ENCODE results near the gene PABPC1L. TPM values are rescaled to one million over a fixed set of nuclear protein-coding genes. Genes with fewer than 3 reads are reported as not detected.

Gene PABPC1L
- total RNA-seq, 1 experiment from 2014 or later, result 90.7 TPM

DNA sequence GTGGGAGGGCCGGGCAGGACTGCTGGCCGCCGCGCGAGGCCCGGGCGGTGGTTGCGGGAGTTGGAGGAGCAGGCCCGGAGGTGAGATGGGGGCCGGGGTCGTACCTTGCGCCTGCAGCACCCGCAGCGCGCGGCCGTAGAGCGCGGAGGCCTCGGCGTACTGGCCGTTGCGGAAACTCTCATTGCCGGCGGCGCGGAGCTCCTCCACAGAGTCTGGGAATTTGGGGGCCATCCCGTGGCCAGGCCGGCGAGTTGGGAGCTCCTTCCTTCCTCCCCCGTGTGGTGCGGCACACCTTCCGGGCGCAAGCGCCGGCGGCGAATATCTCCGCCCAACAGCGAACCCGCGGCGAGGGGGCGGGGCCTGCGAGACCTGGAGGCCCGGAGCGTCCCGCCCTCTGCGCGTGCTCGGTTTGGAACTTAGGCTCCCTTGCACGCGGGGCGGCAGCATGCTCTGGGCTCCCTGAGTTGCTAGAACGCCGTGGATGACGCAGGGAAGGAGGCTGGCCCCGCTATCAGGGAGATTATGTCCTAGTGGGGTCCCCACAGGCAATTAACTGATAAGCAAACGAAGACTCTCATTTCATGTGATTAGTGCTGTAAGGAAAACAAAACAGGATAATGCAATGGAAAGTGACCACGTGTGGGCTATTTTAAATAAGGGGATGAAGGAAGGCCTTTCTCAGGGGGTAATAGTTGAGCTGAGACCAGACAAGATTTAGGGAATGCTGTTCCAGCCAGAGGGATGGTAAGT is 50.4 kb downstream of the PABPC1L start, which contains the start of gene TOMM34 (continued):
- TF ChIP-seq TCF7 (CRISPR knock-in tag; IDR thresholded peaks at IDR 0.05; ENCODE audit: low read depth) (0 out of 2 replicates have a peak, but pooled peaks have one; percentile 57), CREM (CRISPR knock-in tag; IDR thresholded peaks at IDR 0.05) (peak; percentile 66; the same call in 1 of the 2 replicates), NFATC4 (CRISPR knock-in tag; IDR thresholded peaks at IDR 0.05) (no peak), ZNF416 (CRISPR knock-in tag; IDR thresholded peaks at IDR 0.05) (no peak), ETV6 (CRISPR knock-in tag; IDR thresholded peaks at IDR 0.05) (peak; percentile 63; the same call in 1 of the 2 replicates), ZNF219 (CRISPR knock-in tag; IDR thresholded peaks at IDR 0.05; ENCODE audit: borderline replicate concordance) (no peak), SOX15 (CRISPR knock-in tag; IDR thresholded peaks at IDR 0.05) (no peak), ZNF232 (CRISPR knock-in tag; IDR thresholded peaks at IDR 0.05) (peak; percentile 90), ZNF263 (CRISPR knock-in tag; IDR thresholded peaks at IDR 0.05; ENCODE audit: low read depth) (no peak), FOXK1 (CRISPR knock-in tag; IDR thresholded peaks at IDR 0.05) (peak; percentile 79), GABPB1 (CRISPR knock-in tag; IDR thresholded peaks at IDR 0.05) (peak; percentile 87), JUN (CRISPR knock-in tag; IDR thresholded peaks at IDR 0.05) (no peak; the same call in 1 of the 2 replicates), SMAD3 (CRISPR knock-in tag; IDR thresholded peaks at IDR 0.05; ENCODE audit: borderline replicate concordance) (peak; percentile 86), SP1 (CRISPR knock-in tag; conservative IDR thresholded peaks at IDR 0.05) (peak; percentile 89), TP53 (CRISPR knock-in tag; IDR thresholded peaks at IDR 0.05) (no peak), GTF2I (CRISPR knock-in tag; conservative IDR thresholded peaks at IDR 0.05) (no peak)
- TF ChIP-seq, protein P1, sequence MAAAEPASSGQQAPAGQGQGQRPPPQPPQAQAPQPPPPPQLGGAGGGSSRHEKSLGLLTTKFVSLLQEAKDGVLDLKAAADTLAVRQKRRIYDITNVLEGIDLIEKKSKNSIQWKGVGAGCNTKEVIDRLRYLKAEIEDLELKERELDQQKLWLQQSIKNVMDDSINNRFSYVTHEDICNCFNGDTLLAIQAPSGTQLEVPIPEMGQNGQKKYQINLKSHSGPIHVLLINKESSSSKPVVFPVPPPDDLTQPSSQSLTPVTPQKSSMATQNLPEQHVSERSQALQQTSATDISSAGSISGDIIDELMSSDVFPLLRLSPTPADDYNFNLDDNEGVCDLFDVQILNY (CRISPR knock-in tag; IDR thresholded peaks at IDR 0.05), result 0 out of 2 replicates have a peak, but pooled peaks have one; percentile 63
- TF ChIP-seq, protein P2, sequence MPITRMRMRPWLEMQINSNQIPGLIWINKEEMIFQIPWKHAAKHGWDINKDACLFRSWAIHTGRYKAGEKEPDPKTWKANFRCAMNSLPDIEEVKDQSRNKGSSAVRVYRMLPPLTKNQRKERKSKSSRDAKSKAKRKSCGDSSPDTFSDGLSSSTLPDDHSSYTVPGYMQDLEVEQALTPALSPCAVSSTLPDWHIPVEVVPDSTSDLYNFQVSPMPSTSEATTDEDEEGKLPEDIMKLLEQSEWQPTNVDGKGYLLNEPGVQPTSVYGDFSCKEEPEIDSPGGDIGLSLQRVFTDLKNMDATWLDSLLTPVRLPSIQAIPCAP (CRISPR knock-in tag; IDR thresholded peaks at IDR 0.05), result no peak
- TF ChIP-seq, protein P3, sequence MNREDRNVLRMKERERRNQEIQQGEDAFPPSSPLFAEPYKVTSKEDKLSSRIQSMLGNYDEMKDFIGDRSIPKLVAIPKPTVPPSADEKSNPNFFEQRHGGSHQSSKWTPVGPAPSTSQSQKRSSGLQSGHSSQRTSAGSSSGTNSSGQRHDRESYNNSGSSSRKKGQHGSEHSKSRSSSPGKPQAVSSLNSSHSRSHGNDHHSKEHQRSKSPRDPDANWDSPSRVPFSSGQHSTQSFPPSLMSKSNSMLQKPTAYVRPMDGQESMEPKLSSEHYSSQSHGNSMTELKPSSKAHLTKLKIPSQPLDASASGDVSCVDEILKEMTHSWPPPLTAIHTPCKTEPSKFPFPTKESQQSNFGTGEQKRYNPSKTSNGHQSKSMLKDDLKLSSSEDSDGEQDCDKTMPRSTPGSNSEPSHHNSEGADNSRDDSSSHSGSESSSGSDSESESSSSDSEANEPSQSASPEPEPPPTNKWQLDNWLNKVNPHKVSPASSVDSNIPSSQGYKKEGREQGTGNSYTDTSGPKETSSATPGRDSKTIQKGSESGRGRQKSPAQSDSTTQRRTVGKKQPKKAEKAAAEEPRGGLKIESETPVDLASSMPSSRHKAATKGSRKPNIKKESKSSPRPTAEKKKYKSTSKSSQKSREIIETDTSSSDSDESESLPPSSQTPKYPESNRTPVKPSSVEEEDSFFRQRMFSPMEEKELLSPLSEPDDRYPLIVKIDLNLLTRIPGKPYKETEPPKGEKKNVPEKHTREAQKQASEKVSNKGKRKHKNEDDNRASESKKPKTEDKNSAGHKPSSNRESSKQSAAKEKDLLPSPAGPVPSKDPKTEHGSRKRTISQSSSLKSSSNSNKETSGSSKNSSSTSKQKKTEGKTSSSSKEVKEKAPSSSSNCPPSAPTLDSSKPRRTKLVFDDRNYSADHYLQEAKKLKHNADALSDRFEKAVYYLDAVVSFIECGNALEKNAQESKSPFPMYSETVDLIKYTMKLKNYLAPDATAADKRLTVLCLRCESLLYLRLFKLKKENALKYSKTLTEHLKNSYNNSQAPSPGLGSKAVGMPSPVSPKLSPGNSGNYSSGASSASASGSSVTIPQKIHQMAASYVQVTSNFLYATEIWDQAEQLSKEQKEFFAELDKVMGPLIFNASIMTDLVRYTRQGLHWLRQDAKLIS (CRISPR knock-in tag; IDR thresholded peaks at IDR 0.05; ENCODE audit: borderline replicate concordance), result no peak
- TF ChIP-seq, protein P4, sequence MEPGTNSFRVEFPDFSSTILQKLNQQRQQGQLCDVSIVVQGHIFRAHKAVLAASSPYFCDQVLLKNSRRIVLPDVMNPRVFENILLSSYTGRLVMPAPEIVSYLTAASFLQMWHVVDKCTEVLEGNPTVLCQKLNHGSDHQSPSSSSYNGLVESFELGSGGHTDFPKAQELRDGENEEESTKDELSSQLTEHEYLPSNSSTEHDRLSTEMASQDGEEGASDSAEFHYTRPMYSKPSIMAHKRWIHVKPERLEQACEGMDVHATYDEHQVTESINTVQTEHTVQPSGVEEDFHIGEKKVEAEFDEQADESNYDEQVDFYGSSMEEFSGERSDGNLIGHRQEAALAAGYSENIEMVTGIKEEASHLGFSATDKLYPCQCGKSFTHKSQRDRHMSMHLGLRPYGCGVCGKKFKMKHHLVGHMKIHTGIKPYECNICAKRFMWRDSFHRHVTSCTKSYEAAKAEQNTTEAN (CRISPR knock-in tag; IDR thresholded peaks at IDR 0.05), result peak; percentile 92
- TF ChIP-seq, protein P5, sequence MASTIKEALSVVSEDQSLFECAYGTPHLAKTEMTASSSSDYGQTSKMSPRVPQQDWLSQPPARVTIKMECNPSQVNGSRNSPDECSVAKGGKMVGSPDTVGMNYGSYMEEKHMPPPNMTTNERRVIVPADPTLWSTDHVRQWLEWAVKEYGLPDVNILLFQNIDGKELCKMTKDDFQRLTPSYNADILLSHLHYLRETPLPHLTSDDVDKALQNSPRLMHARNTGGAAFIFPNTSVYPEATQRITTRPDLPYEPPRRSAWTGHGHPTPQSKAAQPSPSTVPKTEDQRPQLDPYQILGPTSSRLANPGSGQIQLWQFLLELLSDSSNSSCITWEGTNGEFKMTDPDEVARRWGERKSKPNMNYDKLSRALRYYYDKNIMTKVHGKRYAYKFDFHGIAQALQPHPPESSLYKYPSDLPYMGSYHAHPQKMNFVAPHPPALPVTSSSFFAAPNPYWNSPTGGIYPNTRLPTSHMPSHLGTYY (CRISPR knock-in tag; IDR thresholded peaks at IDR 0.05), result no peak
- TF ChIP-seq, protein P6, sequence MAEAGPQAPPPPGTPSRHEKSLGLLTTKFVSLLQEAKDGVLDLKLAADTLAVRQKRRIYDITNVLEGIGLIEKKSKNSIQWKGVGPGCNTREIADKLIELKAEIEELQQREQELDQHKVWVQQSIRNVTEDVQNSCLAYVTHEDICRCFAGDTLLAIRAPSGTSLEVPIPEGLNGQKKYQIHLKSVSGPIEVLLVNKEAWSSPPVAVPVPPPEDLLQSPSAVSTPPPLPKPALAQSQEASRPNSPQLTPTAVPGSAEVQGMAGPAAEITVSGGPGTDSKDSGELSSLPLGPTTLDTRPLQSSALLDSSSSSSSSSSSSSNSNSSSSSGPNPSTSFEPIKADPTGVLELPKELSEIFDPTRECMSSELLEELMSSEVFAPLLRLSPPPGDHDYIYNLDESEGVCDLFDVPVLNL (CRISPR knock-in tag; IDR thresholded peaks at IDR 0.05; ENCODE audit: borderline replicate concordance, low read depth), result 0 out of 2 replicates have a peak, but pooled peaks have one; percentile 59
- TF ChIP-seq, protein P7, sequence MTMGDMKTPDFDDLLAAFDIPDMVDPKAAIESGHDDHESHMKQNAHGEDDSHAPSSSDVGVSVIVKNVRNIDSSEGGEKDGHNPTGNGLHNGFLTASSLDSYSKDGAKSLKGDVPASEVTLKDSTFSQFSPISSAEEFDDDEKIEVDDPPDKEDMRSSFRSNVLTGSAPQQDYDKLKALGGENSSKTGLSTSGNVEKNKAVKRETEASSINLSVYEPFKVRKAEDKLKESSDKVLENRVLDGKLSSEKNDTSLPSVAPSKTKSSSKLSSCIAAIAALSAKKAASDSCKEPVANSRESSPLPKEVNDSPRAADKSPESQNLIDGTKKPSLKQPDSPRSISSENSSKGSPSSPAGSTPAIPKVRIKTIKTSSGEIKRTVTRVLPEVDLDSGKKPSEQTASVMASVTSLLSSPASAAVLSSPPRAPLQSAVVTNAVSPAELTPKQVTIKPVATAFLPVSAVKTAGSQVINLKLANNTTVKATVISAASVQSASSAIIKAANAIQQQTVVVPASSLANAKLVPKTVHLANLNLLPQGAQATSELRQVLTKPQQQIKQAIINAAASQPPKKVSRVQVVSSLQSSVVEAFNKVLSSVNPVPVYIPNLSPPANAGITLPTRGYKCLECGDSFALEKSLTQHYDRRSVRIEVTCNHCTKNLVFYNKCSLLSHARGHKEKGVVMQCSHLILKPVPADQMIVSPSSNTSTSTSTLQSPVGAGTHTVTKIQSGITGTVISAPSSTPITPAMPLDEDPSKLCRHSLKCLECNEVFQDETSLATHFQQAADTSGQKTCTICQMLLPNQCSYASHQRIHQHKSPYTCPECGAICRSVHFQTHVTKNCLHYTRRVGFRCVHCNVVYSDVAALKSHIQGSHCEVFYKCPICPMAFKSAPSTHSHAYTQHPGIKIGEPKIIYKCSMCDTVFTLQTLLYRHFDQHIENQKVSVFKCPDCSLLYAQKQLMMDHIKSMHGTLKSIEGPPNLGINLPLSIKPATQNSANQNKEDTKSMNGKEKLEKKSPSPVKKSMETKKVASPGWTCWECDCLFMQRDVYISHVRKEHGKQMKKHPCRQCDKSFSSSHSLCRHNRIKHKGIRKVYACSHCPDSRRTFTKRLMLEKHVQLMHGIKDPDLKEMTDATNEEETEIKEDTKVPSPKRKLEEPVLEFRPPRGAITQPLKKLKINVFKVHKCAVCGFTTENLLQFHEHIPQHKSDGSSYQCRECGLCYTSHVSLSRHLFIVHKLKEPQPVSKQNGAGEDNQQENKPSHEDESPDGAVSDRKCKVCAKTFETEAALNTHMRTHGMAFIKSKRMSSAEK (CRISPR knock-in tag; IDR thresholded peaks at IDR 0.05; ENCODE audit: borderline replicate concordance), result no peak
- TF ChIP-seq, protein P8, sequence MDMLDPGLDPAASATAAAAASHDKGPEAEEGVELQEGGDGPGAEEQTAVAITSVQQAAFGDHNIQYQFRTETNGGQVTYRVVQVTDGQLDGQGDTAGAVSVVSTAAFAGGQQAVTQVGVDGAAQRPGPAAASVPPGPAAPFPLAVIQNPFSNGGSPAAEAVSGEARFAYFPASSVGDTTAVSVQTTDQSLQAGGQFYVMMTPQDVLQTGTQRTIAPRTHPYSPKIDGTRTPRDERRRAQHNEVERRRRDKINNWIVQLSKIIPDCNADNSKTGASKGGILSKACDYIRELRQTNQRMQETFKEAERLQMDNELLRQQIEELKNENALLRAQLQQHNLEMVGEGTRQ (CRISPR knock-in tag; IDR thresholded peaks at IDR 0.05), result peak; percentile 48; the same call in 1 of the 2 replicates

All from WTC11 (cell line).